Uterus (tissue), 2 donors: ENCODE data around the gene CAMK1D.

Source experiments
- CTCF ChIP-seq, 4 experiments: fragments of 200-600 bp in 2 of 4; fragments of 450-650 bp in 2 of 4; sonication (generic) in 2 of 4; IDR thresholded peaks; one replicate each; pipeline ENCODE4 v1.5.1; 2016 to 2019; ENCODE audit warnings: antibody characterized with exemption in 4 of 4, mild to moderate bottlenecking in 2 of 4, moderate library complexity in 1 of 4
- POLR2A ChIP-seq, 2 donors: fragments of 450-650 bp; IDR thresholded peaks; one replicate each; pipeline ENCODE4 v1.6.1; 2016; ENCODE audit warnings: antibody characterized with exemption in 2 of 2, mild to moderate bottlenecking in 1 of 2, moderate library complexity in 1 of 2

GRCh38 chr10:12476656-12477055, 127.3 kb downstream of the CAMK1D start:
- TF ChIP-seq CTCF (IDR thresholded peaks at IDR 0.05) (no peak), POLR2A (IDR thresholded peaks at IDR 0.05) (no peak)
